Measurements from ENCODE around the gene LMNTD2. TPM values are rescaled to one million over a fixed set of nuclear protein-coding genes. Genes with fewer than 3 reads are reported as not detected.

The LMNTD2 gene
- total RNA-seq, 1 experiment from 2014 or later, result 6.1 TPM

DNA sequence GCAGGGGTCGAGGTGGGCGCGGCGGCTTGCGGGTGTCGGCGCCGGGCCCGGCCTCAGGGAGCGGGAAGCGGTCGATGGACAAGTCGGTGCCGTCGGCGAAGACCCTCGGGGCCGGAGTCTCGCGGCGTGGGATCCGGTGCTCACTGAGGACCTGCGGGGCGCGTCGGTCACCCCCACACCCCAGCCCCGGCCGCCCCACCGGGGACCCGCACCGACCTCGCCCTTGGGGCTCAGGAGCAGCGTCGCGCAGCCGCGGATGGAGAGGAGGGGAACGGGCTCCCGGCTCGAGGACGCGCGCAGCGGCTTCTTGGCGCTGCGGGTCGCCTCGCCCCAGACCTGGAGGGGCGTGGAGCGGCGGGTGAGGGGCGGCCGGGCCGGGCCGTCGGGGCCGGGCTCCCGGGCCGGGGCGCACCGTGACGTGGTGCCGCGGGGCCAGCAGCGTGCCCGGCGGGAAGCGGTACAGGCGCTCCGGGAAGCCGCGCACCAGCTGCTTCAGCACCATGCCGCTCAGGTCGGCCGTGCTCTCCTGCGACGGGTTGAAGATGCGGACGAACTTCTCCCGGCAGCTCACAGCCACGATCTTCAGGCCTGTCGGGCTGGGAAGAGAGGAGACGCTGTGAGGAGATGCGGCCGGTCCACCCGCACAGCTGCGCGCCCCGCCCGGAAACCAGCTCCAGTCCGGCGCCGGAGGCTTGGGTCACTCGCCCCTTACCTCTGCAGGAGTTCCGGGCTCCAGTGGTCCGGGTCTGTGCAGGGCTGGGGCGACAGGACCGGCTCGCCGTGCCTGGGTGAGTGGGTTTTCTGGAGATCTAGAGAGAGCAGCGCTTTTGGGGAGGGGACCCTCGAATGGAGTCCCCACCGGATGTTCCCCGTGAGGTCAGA is 4.5 kb downstream of the LMNTD2 start:
- no peak for DNase-seq (ENCODE audit: unreplicated experiment)
- TF ChIP-seq, protein P1, sequence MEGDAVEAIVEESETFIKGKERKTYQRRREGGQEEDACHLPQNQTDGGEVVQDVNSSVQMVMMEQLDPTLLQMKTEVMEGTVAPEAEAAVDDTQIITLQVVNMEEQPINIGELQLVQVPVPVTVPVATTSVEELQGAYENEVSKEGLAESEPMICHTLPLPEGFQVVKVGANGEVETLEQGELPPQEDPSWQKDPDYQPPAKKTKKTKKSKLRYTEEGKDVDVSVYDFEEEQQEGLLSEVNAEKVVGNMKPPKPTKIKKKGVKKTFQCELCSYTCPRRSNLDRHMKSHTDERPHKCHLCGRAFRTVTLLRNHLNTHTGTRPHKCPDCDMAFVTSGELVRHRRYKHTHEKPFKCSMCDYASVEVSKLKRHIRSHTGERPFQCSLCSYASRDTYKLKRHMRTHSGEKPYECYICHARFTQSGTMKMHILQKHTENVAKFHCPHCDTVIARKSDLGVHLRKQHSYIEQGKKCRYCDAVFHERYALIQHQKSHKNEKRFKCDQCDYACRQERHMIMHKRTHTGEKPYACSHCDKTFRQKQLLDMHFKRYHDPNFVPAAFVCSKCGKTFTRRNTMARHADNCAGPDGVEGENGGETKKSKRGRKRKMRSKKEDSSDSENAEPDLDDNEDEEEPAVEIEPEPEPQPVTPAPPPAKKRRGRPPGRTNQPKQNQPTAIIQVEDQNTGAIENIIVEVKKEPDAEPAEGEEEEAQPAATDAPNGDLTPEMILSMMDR (IDR thresholded peaks at IDR 0.05; ENCODE audit: unreplicated experiment), result no peak
- intact Hi-C loops (cut with micrococcal nuclease), result no loop called here
- H3K4me3 Mint-ChIP-seq (ENCODE audit: unreplicated experiment), result no peak overlapping the region
- POLR2A ChIA-PET, result interaction anchor here (0.6 to 1.8 kb wide), 4 partner anchors 10 to 20 kb away, joined by 3 to 9 read pairs (median 4); partner anchors contain the start of gene PHRF1
- no TSS peak for BruUV-seq (replicated peaks)
- CTCF ChIA-PET, result interaction anchor here (0.6 to 0.7 kb wide), 2 partner anchors 22 to 60 kb away, joined by 3 to 4 read pairs; partner anchors contain the start of gene IRF7
- H3K9me3 Mint-ChIP-seq (ENCODE audit: unreplicated experiment), result no peaks in the 10 kb centered on the region
- H3K4me1 Mint-ChIP-seq (ENCODE audit: insufficient read depth, unreplicated experiment), result peaks cover 9% of the 10 kb centered on the region
- no peaks in the 10 kb centered on the region for H3K27me3 Mint-ChIP-seq (ENCODE audit: insufficient read depth, unreplicated experiment)
- H3K36me3 Mint-ChIP-seq (ENCODE audit: insufficient read depth, unreplicated experiment), result no peaks in the 10 kb centered on the region
- H3K27ac Mint-ChIP-seq (ENCODE audit: low read depth, unreplicated experiment), result no peak overlapping the region

DNA sequence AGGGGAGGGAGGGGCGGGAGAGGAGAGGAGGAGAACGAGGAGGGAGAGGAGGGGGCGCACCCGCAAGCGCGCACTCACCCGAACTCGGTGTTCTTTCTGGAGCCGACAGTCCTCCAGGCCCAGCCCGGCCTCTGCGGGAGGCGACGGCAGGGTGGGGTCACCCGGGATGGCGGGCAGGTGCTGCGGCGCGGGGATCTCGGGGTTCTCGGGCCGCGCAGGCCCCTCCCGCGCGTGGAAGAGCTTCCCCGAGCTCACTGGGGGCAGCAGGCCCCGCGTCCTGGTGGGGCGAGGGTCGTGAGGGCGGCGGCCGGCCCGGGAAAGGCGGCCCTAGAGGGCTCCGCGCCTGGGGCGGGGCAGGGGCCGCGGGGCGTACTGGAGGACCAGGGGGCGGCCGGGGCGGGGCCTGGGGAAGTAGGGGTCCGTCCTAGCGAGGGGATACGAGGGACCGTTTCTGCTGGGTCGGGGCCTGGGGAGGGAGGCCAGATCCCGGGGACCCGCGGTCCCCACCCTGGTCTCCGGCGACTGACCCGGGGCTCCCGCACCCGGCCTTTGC is 5.2 kb downstream of the LMNTD2 start:
- no peak for DNase-seq (ENCODE audit: unreplicated experiment)
- Mint-ChIP-seq H3K27me3 (ENCODE audit: insufficient read depth, unreplicated experiment) (no peaks in the 10 kb centered on the region), H3K4me1 (ENCODE audit: insufficient read depth, unreplicated experiment) (peaks cover 9% of the 10 kb centered on the region), H3K9me3 (ENCODE audit: unreplicated experiment) (no peaks in the 10 kb centered on the region), H3K4me3 (ENCODE audit: unreplicated experiment) (peak overlapping the region; percentile 36), H3K36me3 (ENCODE audit: insufficient read depth, unreplicated experiment) (no peaks in the 10 kb centered on the region), H3K27ac (ENCODE audit: low read depth, unreplicated experiment) (no peak overlapping the region)
- POLR2A ChIA-PET, result interaction anchor here (0.6 to 1.8 kb wide), 6 partner anchors 9 to 98 kb away, joined by 3 to 9 read pairs (median 3); partner anchors contain the start of gene PHRF1
- BruUV-seq (replicated peaks), result no TSS peak
- TF ChIP-seq, protein P1 (IDR thresholded peaks at IDR 0.05; ENCODE audit: unreplicated experiment), result no peak
- intact Hi-C loops (cut with micrococcal nuclease), result no loop called here
- CTCF ChIA-PET, result interaction anchor here (0.7 to 1.2 kb wide), 3 partner anchors 10 to 59 kb away, joined by 3 to 4 read pairs (median 3); no protein-coding TSS in a partner anchor

DNA sequence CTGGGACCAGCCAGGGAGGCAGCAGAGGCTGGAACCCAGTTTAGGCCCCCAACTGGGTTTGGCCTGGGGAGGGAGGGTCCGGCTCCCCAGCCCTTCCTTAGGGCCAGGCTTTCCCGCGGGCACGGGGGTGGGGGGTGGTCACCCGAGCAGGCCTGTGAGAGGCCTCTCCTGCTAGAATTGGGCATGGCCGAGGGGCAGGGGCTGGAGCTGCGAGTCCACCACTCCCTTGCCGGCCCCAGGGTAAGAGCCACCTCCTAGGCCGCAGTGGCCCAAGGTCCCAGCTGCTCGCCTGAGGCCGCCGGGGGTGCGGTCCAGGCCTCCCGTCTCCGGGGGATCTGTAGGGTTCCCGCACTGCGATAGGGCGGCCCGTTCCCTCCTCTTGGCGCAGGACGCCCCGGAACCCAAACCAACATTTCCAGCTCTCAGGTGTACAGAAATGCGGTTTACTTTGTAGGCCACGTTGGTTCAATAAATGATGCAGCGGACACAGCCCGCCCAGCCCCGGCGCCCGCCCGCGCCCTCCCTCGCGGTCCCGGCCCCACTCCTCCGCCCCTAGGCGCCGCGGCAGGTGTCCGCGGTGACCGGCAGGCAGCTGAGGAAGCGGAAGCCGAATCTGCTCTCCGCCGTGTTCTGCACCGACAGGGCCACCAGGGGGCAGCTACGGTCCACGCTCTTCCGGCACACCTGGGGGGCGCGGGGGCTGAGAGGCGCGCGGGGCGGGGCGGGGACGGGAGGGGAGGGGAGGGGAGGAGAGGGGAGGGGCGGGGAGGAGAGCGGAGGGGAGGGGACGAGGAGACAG is 5.9 kb downstream of the LMNTD2 start:
- no peaks in the 10 kb centered on the region for H3K27me3 Mint-ChIP-seq (ENCODE audit: insufficient read depth, unreplicated experiment)
- ChIA-PET POLR2A (interaction anchor here (0.6 to 1.8 kb wide), 8 partner anchors 9 to 152 kb away, joined by 3 to 9 read pairs (median 4); partner anchors contain the start of gene PHRF1), CTCF (interaction anchor here (0.7 to 1.2 kb wide), 4 partner anchors 9 to 60 kb away, joined by 3 to 4 read pairs (median 4); no protein-coding TSS in a partner anchor)
- peaks cover 4% of the 10 kb centered on the region for H3K4me1 Mint-ChIP-seq (ENCODE audit: insufficient read depth, unreplicated experiment)
- no TSS peak for BruUV-seq (replicated peaks)
- TF ChIP-seq, protein P1 (IDR thresholded peaks at IDR 0.05; ENCODE audit: unreplicated experiment), result peak; percentile 59
- peak overlapping the region; percentile 36 for H3K4me3 Mint-ChIP-seq (ENCODE audit: unreplicated experiment)
- intact Hi-C loops (cut with micrococcal nuclease), result no loop called here
- no peaks in the 10 kb centered on the region for H3K36me3 Mint-ChIP-seq (ENCODE audit: insufficient read depth, unreplicated experiment)
- no peaks in the 10 kb centered on the region for H3K9me3 Mint-ChIP-seq (ENCODE audit: unreplicated experiment)
- H3K27ac Mint-ChIP-seq (ENCODE audit: low read depth, unreplicated experiment), result no peak overlapping the region
- DNase-seq (ENCODE audit: unreplicated experiment), result peak; percentile 64
